ENCODE data around the gene C16orf89.

The C16orf89 gene

GRCh38 chr16:5027086-5027485 is 38.7 kb downstream of the C16orf89 start (continued):
- TF ChIP-seq TSHZ2 (CRISPR knock-in tag; IDR thresholded peaks at IDR 0.05) (no peak), RARB (CRISPR knock-in tag; IDR thresholded peaks at IDR 0.05) (no peak), CSRNP3 (CRISPR knock-in tag; IDR thresholded peaks at IDR 0.05) (no peak), TCF4 (CRISPR knock-in tag; IDR thresholded peaks at IDR 0.05; ENCODE audit: borderline replicate concordance) (no peak), ESRRG (CRISPR knock-in tag; IDR thresholded peaks at IDR 0.05) (no peak), ARNTL (CRISPR knock-in tag; IDR thresholded peaks at IDR 0.05; ENCODE audit: borderline replicate concordance, low read depth) (no peak), OSR1 (CRISPR knock-in tag; IDR thresholded peaks at IDR 0.05) (no peak)

GRCh38 chr16:5026664-5027063 is 39.1 kb downstream of the C16orf89 start:
- ATAC-seq, result no peak
- TF ChIP-seq TOX (CRISPR knock-in tag; IDR thresholded peaks at IDR 0.05; ENCODE audit: borderline replicate concordance) (no peak), GLIS3 (CRISPR knock-in tag; IDR thresholded peaks at IDR 0.05) (no peak), ZFP30 (CRISPR knock-in tag; IDR thresholded peaks at IDR 0.05) (no peak), ZC3H10 (CRISPR knock-in tag; IDR thresholded peaks at IDR 0.05) (no peak), ZNF8 (CRISPR knock-in tag; IDR thresholded peaks at IDR 0.05) (no peak), RARB (CRISPR knock-in tag; IDR thresholded peaks at IDR 0.05) (no peak), OSR1 (CRISPR knock-in tag; IDR thresholded peaks at IDR 0.05) (no peak), ESRRG (CRISPR knock-in tag; IDR thresholded peaks at IDR 0.05) (no peak), TSHZ2 (CRISPR knock-in tag; IDR thresholded peaks at IDR 0.05) (no peak), CREB5 (CRISPR knock-in tag; IDR thresholded peaks at IDR 0.05; ENCODE audit: low read depth) (no peak), ARNTL (CRISPR knock-in tag; IDR thresholded peaks at IDR 0.05; ENCODE audit: borderline replicate concordance, low read depth) (no peak), SNAI2 (CRISPR knock-in tag; IDR thresholded peaks at IDR 0.05) (no peak), CSRNP3 (CRISPR knock-in tag; IDR thresholded peaks at IDR 0.05) (no peak), CSDC2 (CRISPR knock-in tag; IDR thresholded peaks at IDR 0.05) (no peak), ZNF565 (CRISPR knock-in tag; conservative IDR thresholded peaks at IDR 0.05; ENCODE audit: low read depth) (no peak), PATZ1 (CRISPR knock-in tag; IDR thresholded peaks at IDR 0.05; ENCODE audit: borderline replicate concordance) (no peak), ISL1 (CRISPR knock-in tag; IDR thresholded peaks at IDR 0.05) (no peak)
- TF ChIP-seq, protein P1, sequence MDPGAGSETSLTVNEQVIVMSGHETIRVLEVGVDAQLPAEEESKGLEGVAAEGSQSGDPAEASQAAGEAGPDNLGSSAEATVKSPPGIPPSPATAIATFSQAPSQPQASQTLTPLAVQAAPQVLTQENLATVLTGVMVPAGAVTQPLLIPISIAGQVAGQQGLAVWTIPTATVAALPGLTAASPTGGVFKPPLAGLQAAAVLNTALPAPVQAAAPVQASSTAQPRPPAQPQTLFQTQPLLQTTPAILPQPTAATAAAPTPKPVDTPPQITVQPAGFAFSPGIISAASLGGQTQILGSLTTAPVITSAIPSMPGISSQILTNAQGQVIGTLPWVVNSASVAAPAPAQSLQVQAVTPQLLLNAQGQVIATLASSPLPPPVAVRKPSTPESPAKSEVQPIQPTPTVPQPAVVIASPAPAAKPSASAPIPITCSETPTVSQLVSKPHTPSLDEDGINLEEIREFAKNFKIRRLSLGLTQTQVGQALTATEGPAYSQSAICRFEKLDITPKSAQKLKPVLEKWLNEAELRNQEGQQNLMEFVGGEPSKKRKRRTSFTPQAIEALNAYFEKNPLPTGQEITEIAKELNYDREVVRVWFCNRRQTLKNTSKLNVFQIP (CRISPR knock-in tag; IDR thresholded peaks at IDR 0.05; ENCODE audit: borderline replicate concordance, low read depth), result no peak
